SKM-1 (cell line): ENCODE measurements around the gene STRIP1.
A peak's percentile ranks its signal among the peaks of the same experiment; 100 is the strongest.

Source experiments
- DNase-seq: peaks from one replicate; lab custom pipeline; 2025; ENCODE audit not compliant: unreplicated experiment; lab: John Stamatoyannopoulos, UW

STRIP1 gene

DNA sequence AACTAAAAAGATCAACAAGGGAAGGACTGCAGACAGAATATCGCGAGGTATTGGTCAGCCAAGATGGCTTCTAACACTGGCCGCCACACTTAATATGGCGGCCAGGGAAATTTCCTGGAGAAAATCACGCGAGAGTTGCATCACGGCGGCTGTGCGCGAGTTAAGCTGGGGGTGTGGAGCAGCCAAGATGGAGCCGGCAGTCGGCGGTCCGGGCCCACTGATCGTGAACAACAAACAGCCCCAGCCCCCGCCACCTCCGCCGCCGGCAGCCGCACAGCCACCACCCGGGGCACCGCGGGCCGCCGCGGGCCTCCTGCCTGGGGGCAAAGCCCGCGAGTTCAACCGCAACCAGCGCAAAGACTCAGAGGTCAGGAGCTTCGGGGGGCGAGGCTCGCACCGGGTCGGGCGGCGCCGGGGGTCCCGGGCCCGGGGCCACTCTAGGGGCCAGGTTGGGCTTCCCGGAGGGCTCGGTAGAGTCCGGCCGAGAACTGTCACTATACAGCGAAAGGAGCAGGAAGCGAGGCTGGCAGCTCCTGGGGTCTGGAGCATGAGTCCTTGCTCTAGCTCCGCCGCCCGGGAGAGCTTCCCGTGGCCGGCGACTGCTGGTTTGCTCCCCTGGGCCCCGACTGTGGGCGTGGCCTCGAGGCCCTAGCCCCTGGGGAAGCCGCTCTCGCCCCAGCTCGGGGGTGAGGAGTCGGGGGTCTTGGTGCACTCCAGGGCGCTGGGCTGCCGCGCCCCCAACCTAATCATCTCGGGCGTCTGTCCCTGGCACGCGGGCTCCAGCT is at the start of gene STRIP1:
Gene STRIP1, plus strand, starts transcription at position 174 of the 785 bp plus-strand sequence. Its CDS starts 14 bp downstream, at position 188.
- DNase-seq, result peak; percentile 89

- no peak for DNase-seq
These were observed 49.0 kb upstream of the STRIP1 start for GRCh38 chr1:109985247-109986053.

- DNase-seq, result no peak
These were observed 48.4 kb upstream of the STRIP1 start for GRCh38 chr1:109986054-109986444.

DNA sequence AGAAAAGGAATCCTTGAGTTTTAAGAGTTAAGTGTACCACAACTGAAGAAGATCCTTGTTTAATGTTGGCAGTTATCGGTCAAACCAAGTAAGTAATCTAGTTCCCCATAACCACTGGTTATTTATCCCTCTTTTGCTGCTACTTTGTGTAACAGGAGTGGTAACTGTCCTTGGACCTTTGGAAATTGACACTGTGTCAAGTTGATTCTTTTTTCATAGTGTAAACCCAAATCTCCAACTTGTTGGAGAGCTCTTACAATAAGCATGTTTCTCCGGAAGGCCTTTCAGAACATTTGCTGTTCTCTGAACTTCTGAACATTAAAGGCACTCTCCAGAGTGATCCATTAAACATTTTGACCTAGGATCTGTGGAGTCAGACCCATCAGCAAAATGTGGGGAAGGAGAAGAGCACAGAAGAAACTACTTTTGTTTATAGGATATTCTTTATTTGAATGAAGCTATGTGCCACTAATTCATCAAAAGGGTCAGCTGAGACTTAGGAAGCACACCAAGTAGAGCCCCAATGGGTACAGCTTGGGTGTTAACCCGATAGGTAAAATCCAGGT is 46.0 kb upstream of the STRIP1 start:
- no peak for DNase-seq

- DNase-seq, result peak; percentile 20
These were observed 44.7 kb upstream of the STRIP1 start for GRCh38 chr1:109989506-109990301.

GRCh38 chr1:109990302-109990653 is 44.1 kb upstream of the STRIP1 start:
- DNase-seq, result no peak

DNA sequence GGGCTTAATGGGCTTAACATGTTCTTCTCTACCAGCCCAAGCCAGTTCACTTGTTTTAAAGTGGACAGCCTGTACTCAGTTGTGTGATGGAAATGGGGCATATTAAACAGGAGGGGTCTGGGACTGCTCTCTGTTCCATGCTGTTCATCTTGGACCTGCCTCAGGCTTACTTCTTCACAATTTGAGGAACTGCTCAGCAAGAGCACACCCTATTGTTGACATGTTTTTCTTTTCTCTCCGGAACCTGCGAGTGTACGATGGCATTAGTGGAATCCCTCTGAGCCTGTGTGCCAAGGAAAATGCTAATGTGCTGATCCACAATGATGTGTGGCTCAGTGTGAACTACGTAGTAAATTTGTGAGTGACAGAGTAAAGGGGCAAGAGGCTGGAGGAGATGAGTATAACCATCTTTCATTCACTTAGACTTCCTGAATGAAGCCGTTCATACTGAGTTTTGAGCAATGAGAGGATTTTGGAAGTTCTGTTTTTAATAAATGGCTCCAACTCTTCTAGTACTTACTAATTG is 43.0 kb upstream of the STRIP1 start:
- DNase-seq, result no peak

GRCh38 chr1:109993885-109994284 is 40.5 kb upstream of the STRIP1 start:
- no peak for DNase-seq

GRCh38 chr1:109994654-109995053 is 39.8 kb upstream of the STRIP1 start:
- no peak for DNase-seq

GRCh38 chr1:109995536-109995935 is 38.9 kb upstream of the STRIP1 start:
- DNase-seq, result no peak

DNA sequence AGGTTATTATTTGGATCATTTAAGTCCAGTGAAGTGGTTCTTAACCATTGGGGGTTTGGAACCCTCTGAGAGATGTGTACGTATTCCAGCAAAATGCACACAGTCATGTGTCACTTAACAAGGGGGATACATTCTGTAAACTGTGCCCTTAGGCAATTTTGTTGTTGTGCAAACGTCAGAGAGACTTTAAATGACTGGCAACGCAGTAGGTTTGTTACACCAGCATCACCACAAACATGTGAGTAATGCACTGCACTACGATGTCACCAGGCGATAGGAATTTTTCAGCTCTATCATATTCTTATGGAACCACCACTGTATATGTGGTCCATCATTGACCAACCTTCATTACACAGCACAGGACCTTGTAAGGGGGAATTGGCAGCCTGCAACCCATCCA is 37.9 kb upstream of the STRIP1 start:
- no peak for DNase-seq

DNA sequence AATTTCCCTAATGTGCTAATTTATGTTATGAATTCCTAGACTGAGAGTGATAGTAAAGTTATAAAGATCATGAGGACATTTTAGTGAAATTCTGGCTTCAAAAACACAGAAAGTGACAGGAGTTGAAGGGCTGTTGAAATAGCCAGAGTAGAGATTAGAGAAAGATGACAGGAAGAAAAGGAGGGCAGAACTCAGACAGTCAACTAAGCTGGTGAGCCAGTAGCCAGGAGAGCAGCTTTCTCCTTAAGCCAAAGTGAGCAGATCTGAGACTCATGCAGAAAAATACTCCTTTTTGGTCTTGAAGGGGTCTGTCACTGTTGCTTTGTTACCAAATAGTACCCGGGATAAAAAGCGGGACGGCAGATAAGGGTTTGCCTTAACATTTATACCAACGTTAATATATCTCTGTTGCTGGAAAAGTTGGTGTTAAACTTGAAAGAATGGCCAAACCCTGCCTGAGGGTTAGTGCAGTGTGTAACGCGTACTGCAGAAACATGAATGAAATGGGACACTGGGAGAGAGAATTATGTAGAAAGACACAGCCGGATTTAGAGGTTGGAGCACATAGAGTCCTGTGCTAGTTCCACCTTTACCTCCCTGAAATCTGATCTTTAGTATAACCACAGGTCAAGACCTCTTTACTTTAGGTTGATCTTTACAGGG is 37.1 kb upstream of the STRIP1 start:
- DNase-seq, result no peak

- no peak for DNase-seq
These were observed 36.6 kb upstream of the STRIP1 start for GRCh38 chr1:109997867-109998229.

- DNase-seq, result no peak
These were observed 31.7 kb upstream of the STRIP1 start for GRCh38 chr1:110002695-110003094.

- DNase-seq, result peak; percentile 89
These were observed 30.5 kb upstream of the STRIP1 start for GRCh38 chr1:110003747-110004428.

DNA sequence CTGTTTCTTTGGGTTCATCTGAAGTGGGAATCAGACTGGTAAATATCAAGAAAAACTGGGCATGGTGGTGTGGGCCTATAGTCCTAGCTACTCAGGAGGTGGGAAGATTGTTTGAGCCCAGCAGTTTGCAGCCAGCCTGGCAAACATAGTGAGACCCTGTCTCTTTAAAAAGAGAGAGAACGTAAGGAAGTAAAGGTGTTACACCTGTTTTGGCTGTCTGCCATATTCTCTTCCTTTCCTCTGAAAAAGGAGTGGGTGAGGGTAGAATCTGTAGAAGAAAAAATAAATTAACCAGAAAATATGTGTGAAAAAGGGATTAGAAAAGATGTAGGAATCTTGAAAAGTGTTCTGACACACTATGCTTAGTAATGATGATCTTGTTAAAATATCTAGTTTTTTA is 29.8 kb upstream of the STRIP1 start:
- no peak for DNase-seq

DNA sequence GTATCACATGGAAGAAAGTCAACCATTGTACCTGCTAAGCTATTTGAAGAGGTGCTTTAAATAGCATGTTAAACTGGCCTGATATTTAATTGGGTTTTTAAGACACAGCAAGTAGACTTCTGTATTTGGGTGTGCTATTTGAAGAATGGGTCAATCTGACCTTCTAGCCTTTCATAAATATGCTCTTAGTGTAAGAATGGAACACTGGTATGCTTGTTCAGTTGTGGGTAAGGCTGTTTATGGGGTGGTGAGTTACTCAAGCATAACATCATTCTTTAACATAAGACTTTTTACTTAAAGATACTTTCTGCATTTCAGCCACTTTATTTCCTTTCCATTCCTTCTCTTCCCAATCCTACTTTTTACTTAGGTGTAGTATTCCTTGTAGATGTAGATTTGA is 28.5 kb upstream of the STRIP1 start:
- no peak for DNase-seq

- no peak for DNase-seq
These were observed 27.9 kb upstream of the STRIP1 start for GRCh38 chr1:110006516-110006915.

- DNase-seq, result no peak
These were observed 27.2 kb upstream of the STRIP1 start for GRCh38 chr1:110007046-110007830.
